GM19468 (cell line): ENCODE measurements around the gene SOX5.
"Not testable (repeated sequence)": the region's sequence is repeated elsewhere in the genome, so short reads cannot be mapped to it uniquely, and the experiment has no call there.

ENCODE experiments used
- ATAC-seq: cut with Tn5 transposase; IDR thresholded peaks from one replicate; pipeline ENCODE4 v1.9.1; 2021; ENCODE audit warnings: mild to moderate bottlenecking, moderate library complexity, moderate number of reproducible peaks; ENCODE audit not compliant: unreplicated experiment; ENCODE audit errors: extremely low read depth

SOX5 gene

GRCh38 chr12:23851602-23852001 is 97.9 kb downstream of the SOX5 start:
- no peak for ATAC-seq

DNA sequence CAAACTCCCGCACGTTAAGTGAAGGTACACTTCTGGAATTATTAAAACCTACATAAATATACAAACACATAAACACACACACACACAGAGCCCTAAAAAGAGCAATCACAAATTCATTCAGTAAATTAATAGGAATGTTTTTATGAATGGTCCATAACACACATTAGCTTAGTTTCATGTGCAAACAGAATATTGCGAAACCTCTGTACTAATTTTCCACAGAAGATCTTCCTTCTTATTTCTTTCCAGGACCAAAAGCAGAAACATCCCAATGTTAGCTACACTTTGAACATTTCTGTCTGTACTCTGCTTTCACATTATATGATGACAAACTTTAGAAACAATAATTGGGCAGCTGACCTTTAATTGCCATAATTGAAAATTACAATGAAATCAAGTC is 101.6 kb downstream of the SOX5 start:
- no peak for ATAC-seq

GRCh38 chr12:23843958-23844357 is 105.5 kb downstream of the SOX5 start:
- ATAC-seq: no peak

DNA sequence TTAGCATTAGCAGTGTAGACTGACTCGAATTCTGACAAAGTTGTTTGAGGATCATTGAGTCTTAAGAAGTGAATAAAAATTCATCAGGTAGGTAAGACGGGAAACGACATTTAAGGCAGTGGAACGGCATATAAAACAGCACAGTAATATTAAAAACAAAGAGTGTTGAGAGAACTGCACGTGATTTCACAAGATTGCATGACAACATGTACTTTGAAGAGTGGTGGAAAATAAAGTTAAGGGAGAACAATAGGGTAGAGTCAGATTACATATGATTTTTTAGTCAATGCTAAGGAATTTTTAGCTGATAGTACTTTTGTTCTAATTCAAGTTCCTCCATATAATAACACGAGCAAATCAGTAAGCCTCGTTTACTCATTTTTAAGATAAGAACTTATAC is 115.4 kb downstream of the SOX5 start:
- ATAC-seq: no peak

DNA sequence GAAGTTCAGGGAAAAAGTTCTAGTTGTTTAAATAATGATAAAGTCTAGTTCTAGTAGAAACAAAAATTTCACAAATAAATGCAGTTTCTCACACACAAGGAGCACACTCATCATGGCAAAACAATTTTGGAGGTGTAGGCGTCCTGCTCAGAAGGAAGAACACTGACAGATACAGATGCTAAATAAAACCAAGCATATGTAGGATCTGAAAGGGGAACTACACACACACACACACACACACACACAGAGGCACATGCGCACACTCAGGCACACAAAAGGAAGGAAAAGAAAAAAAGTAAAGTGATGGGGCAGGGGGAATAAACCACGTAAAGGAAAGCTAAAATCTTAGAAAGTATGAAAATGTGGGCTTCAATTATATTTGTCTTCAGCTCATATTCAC is 117.7 kb downstream of the SOX5 start:
- no peak for ATAC-seq

DNA sequence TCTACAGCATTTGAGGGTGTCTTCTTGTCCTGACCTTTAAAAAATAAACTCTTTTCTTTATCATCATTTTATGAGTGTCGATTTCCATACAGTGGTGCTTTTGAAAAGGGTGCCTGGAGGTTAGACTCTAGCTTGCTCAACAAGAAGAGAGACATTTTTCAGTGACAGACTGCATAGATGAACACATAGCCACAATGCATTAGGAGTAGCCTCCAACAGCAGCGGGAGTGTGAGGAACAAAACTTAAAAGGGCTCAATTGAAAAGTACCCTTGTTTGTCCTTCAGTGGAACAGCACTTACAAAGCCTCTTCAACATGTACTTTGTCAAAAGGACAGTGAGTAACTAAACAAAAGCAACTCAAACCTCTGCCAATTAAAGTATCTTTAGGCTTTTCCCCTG is 119.3 kb downstream of the SOX5 start:
- no peak for ATAC-seq

DNA sequence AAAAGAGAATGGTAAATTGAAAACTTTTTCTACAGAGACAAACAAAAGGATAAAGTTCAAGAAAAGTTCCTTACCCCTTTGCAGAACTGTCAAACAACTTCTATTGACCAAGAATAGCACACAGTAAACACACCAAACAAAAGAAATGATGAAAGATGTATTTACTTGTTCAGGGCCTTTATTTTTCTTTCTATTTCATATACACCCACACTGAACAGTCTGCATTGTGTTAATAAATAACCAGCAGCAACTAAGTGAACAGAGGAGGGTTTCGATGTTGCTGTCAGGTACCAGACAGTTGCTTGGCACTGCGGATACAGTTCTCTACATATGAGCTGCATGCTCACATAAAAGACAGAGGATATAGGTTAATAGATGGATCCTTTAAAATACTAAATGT is 122.1 kb downstream of the SOX5 start:
- ATAC-seq: no peak

GRCh38 chr12:23825124-23825523 is 124.3 kb downstream of the SOX5 start:
- not testable (repeated sequence) for ATAC-seq

DNA sequence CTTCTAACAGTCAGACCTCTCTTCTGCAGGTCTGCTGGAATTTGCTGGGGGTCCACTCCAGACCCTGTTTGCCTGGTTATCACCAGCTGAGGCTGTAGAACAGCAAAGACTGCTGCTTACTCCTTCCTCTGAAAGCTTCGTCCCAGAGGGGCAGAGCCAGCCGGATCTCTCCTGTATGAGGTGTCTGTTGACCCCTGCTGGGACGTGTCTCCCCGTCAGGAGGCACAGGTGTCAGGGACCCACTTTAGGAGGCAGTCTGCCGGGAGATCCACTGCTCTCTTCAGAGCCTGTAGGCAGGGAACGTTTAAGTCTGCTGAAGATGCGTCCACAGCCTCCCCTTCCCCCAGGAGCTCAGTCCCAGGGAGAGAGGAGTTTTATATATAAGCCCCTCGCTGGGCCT is 125.1 kb downstream of the SOX5 start:
- ATAC-seq: no peak

DNA sequence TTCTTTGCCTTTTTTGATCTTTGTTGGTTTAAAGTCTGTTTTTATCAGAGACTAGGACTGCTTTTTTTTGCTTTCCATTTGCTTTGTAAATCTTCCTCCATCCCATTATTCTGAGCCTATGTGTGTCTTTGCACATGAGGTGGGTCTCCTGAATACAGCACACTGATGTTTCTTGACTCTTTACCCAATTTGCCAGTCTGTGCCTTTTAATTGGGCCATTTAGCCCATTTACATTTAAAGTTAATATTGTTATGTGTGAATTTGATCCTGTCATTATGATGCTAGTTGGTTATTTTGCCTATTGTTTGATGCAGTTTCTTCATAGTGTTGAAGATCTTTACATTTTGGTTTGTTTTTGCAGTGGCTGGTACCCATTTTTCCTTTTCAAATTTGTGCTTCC is 126.6 kb downstream of the SOX5 start:
- ATAC-seq: not testable (repeated sequence)

DNA sequence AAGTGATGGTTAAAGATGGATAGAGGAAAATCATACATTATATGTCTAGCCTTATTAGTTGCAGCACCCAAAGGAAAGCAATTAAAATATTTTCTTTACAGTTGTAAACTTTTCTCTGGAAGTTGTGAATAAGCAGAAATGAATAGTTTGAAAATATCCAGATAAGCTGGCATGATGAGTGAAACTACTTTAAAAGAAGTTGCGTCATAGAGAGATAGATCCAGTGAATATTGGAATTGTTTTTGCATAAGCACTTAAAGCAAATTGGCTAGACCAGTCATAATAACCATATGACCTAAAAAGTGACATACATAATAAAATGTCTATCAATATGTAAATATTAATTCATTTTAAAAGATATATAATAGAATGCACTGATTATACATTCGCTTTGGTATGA is 132.1 kb downstream of the SOX5 start:
- no peak for ATAC-seq

- no peak for ATAC-seq
Observed at GRCh38 chr12:23816394-23816851, 133.0 kb downstream of the SOX5 start.

GRCh38 chr12:23815810-23816209 is 133.7 kb downstream of the SOX5 start:
- ATAC-seq: no peak

- ATAC-seq: no peak
Observed at GRCh38 chr12:23813206-23813605, 136.3 kb downstream of the SOX5 start.

DNA sequence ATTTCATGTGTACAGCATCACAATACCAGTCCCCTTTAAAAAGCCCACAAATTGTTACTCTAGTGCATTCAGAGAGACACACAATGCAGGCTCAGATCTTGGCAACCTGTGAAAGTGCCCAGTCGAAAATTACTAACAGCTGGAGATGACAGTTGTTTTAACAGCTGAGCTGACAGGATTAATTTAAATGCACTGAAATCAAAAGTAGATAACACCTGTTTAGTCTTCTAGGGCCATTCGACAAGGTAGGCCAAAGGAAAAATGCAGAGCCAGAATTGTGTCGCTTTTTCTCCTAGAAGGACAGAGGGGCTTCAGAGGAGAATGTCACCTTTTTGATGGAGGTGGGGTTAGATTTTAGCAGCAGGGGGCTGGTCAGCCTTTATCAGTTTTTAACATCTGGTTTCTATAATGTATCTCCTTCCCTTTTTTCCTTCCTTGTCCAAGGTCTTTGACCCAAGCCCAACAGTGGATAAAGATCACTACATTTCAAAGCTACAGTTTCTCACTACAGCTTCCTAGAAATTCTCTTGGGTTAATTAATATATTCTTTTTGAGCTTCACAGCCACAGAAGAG is 139.1 kb downstream of the SOX5 start:
- no peak for ATAC-seq

DNA sequence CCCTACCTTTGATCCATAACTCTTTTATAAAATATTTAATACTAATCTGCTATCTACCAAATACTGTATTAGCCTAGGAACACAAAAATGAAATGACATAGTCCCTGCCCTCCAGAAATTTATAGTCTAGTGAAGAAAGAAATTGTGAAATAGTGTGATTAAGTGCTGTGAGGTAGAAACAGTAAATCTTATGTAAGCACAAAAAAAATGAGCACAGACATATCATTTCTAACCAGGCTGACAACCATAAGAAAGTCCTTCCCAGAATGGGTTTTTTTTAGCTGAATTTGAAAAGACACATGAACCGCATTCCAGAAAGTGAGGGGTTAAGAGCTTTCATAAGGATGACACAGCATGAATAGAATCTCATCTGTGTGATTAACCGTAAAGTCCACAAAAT is 145.9 kb downstream of the SOX5 start:
- ATAC-seq: no peak

DNA sequence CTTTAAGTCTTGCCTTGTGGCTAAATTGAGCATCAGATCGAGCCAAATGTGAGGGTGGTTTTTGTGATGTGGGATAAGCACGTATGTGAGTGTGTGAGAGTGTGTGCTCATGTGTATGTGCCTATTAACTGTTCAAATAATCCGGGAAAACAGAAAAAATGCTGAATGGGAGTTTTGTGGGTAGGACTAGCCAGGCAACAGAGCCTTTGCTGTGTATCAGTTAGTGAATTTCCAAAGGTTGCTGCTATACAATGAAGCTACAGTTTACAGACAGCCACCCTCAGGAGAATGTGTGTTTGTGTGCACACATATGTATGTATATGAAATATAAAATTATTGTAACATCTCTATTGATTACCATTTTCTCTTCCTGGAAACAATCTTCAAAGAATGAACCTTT is 154.0 kb downstream of the SOX5 start:
- no peak for ATAC-seq

DNA sequence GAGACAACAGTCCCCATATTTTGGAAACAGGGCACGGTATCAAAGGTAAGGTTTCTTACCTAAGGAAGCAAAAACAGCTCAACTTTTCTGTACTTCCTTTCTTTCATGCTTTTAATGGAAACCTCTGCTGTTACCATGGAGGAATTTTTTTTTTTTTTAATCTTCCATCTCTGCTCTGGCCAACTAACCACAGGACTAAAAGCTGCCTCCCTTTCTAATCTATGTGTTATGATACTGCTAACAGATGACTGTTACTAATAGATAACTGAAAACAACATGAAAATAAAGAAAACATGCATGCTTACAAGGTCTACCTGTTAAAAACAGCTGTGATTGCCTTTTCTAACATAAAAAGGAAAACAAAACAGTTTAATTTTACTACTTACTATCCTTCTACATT is 168.4 kb downstream of the SOX5 start:
- no peak for ATAC-seq

DNA sequence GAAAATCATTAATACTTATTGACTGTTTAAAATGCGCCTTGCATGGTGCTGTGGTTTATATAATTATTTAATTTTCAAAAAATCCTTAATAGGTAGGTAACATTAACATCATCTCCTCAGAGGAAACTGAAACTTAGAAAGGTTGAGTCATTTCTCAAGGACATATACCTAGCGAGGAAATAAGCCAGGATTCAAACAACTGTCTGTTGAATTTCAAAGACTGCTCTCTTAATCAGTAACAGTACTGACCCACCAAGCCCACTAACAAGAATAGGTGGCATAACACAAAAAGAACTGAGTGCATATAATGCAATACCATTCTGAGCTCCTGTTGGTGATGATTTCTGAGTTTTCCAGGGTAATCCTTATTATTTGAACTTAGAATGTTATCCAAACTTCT is 174.3 kb downstream of the SOX5 start:
- ATAC-seq: no peak

GRCh38 chr12:23771240-23771949 is 178.1 kb downstream of the SOX5 start:
- ATAC-seq: no peak

- no peak for ATAC-seq
Observed at GRCh38 chr12:23770202-23770938, 179.1 kb downstream of the SOX5 start.
